IPS DF 6.9 (cell line): ENCODE results near the gene CD274.

Experiments used
- DNase-seq: peaks from one replicate; pipeline ENCODE4 v3.0.0-alpha.2; 2013; ENCODE audit warnings: low read depth, low spot score
- H3K27ac ChIP-seq: one replicate; pipeline ENCODE4 v1.5.1; 2013; ENCODE audit warnings: low read length, control low read depth
- H3K27me3 ChIP-seq: 2 replicates; pipeline ENCODE4 v1.6.1; 2013; ENCODE audit warnings: mild to moderate bottlenecking, low read length; ENCODE audit not compliant: control insufficient read depth, insufficient read depth
- H3K36me3 ChIP-seq: 2 replicates; pipeline ENCODE4 v1.6.1; 2013; ENCODE audit warnings: low read length; ENCODE audit not compliant: control insufficient read depth, insufficient read depth
- H3K4me1 ChIP-seq: 2 replicates; pipeline ENCODE4 v1.6.1; 2013; ENCODE audit warnings: low read length; ENCODE audit not compliant: control insufficient read depth, insufficient read depth
- H3K4me3 ChIP-seq: 2 replicates; pipeline ENCODE4 v1.5.1; 2013; ENCODE audit warnings: mild to moderate bottlenecking, low read length
- H3K9me3 ChIP-seq: 2 replicates; pipeline ENCODE4 v1.6.1; 2013; ENCODE audit warnings: low read length, inconsistent platforms; ENCODE audit not compliant: control insufficient read depth, insufficient read depth
- WGBS: extraction: QIAGEN DNeasy Blood & Tissue Kit; methylation state at CpG from one replicate; pipeline ENCODE4 v1.1.7; 2013; ENCODE audit warnings: mixed read lengths, missing lambda C conversion rate; ENCODE audit not compliant: insufficient read length, insufficient coverage; 5-methylcytosine and 5-hydroxymethylcytosine counted together

Gene CD274

GRCh38 chr9:5499889-5500398, 49.6 kb downstream of the CD274 start:
- WGBS: no CpG with 5 or more reads among the region's 4 CpGs
- no peak overlapping the region for H3K4me3 ChIP-seq
- no peaks in the 10 kb centered on the region for H3K9me3 ChIP-seq
- no peak for DNase-seq
- H3K4me1 ChIP-seq: no peaks in the 10 kb centered on the region
- no peaks in the 10 kb centered on the region for H3K36me3 ChIP-seq
- H3K27ac ChIP-seq: no peak overlapping the region
- H3K27me3 ChIP-seq: no peaks in the 10 kb centered on the region

- Histone ChIP-seq H3K4me1 (no peaks in the 10 kb centered on the region), H3K4me3 (no peak overlapping the region), H3K36me3 (no peaks in the 10 kb centered on the region), H3K27ac (no peak overlapping the region), H3K27me3 (no peaks in the 10 kb centered on the region), H3K9me3 (no peaks in the 10 kb centered on the region)
- no peak for DNase-seq
- no CpG with 5 or more reads among the region's 18 CpGs for WGBS
These were observed 50.3 kb downstream of the CD274 start for GRCh38 chr9:5500441-5501235.

GRCh38 chr9:5502553-5502952, 52.2 kb downstream of the CD274 start:
- no peaks in the 10 kb centered on the region for H3K9me3 ChIP-seq
- WGBS: no CpG with 5 or more reads among the region's 6 CpGs
- no peak overlapping the region for H3K27ac ChIP-seq
- no peak for DNase-seq
- H3K36me3 ChIP-seq: no peaks in the 10 kb centered on the region
- H3K27me3 ChIP-seq: no peaks in the 10 kb centered on the region
- H3K4me3 ChIP-seq: no peak overlapping the region
- H3K4me1 ChIP-seq: no peaks in the 10 kb centered on the region

GRCh38 chr9:5509573-5509972, 59.2 kb downstream of the CD274 start:
- H3K4me3 ChIP-seq: no peak overlapping the region
- H3K36me3 ChIP-seq: no peaks in the 10 kb centered on the region
- H3K27ac ChIP-seq: no peak overlapping the region
- H3K4me1 ChIP-seq: no peaks in the 10 kb centered on the region
- no CpG with 5 or more reads among the region's 2 CpGs for WGBS
- H3K9me3 ChIP-seq: no peaks in the 10 kb centered on the region
- H3K27me3 ChIP-seq: no peaks in the 10 kb centered on the region
- DNase-seq: no peak

- H3K27ac ChIP-seq: no peak within 1 kb of the TSS
- no CpG with 5 or more reads among the region's 4 CpGs for WGBS
- DNase-seq: no peak
- H3K9me3 ChIP-seq: no peaks in the 10 kb centered on the region
- no peaks in the 10 kb centered on the region for H3K4me1 ChIP-seq
- H3K27me3 ChIP-seq: no peaks in the 10 kb centered on the region
- no peak within 1 kb of the TSS for H3K4me3 ChIP-seq
- H3K36me3 ChIP-seq: no peaks in the 10 kb centered on the region
These were observed 60.1 kb downstream of the CD274 start, which contains the start of gene PDCD1LG2 for GRCh38 chr9:5510360-5510931. PDCD1LG2 (plus strand) TSS chr9:5510531; CDS start chr9:5522547, 12,016 bp downstream.

- Histone ChIP-seq H3K9me3 (no peaks in the 10 kb centered on the region), H3K27ac (no peak overlapping the region), H3K4me1 (no peaks in the 10 kb centered on the region), H3K4me3 (no peak overlapping the region), H3K36me3 (no peaks in the 10 kb centered on the region), H3K27me3 (no peaks in the 10 kb centered on the region)
- no CpG with 5 or more reads among the region's 3 CpGs for WGBS
- DNase-seq: no peak
These were observed 60.6 kb downstream of the CD274 start for GRCh38 chr9:5510989-5511388.

GRCh38 chr9:5511476-5511875, 61.1 kb downstream of the CD274 start:
- no CpG with 5 or more reads among the region's 1 CpG for WGBS
- Histone ChIP-seq H3K4me3 (no peak overlapping the region), H3K4me1 (no peaks in the 10 kb centered on the region), H3K9me3 (no peaks in the 10 kb centered on the region), H3K36me3 (no peaks in the 10 kb centered on the region), H3K27ac (no peak overlapping the region), H3K27me3 (no peaks in the 10 kb centered on the region)
- DNase-seq: no peak

GRCh38 chr9:5511935-5512580, 61.7 kb downstream of the CD274 start:
- no peak overlapping the region for H3K4me3 ChIP-seq
- no peak for DNase-seq
- 100% methylated on average over 1 of the region's 6 CpGs for WGBS

DNA sequence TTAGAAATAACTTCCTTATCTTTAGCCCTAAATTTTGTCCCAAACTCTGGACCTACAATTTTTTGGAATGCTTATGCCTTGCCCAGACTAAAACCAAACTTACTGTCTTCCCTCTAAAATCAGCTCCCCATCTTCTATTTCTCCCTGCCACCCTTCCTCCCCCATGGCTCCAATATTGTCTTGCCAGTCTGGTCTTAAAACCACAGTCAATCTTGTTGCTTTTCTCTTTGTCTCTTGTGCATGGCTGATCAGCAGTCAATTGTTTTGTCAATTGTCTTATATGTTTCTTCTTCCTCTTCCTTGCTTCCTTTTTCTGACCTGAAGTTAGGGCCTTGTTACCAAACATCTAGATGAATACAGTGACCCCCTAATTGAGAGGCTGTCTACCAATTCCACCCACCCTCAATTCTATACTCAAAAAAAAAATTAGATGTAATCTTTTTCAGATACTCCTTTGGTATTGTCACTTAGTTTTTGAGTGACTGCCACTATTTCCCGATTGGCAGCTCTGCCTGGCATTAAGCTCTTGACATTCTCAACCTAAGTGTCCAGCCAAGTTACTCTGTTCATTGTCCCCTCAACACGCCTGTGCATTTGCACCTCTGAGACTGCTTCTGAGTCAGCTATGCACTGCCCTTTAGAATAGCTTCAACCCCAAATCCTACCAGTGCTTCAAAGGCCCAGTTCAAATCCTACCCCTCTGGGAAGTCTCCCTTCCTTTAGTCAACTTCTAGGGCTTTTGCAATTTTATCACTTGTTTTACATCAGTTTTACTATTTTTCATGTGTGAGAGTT, 62.5 kb downstream of the CD274 start:
- Histone ChIP-seq H3K4me1 (no peaks in the 10 kb centered on the region), H3K4me3 (no peak overlapping the region), H3K9me3 (no peaks in the 10 kb centered on the region), H3K27ac (no peak overlapping the region), H3K36me3 (no peaks in the 10 kb centered on the region), H3K27me3 (no peaks in the 10 kb centered on the region)
- no peak for DNase-seq
- WGBS: no CpG with 5 or more reads among the region's 2 CpGs

More at GRCh38 chr9:5511935-5512580, 61.7 kb downstream of the CD274 start:
- Histone ChIP-seq H3K9me3 (no peaks in the 10 kb centered on the region), H3K27me3 (no peaks in the 10 kb centered on the region), H3K4me1 (no peaks in the 10 kb centered on the region), H3K27ac (no peak overlapping the region), H3K36me3 (no peaks in the 10 kb centered on the region)
